A549 (cell line): ENCODE measurements around the gene KRTAP3-3.

Experiments used
- CBX8 ChIP-seq: fragments of 200-600 bp; sonication (generic); IDR thresholded peaks from 2 replicates; pipeline ENCODE4 v1.6.1; 2016
- CTCF ChIP-seq: fragments of >200 bp; sonication (Bioruptor Twin); formaldehyde crosslinking; IDR thresholded peaks from 3 replicates; pipeline ENCODE4 v1.5.1; 2016
- EHMT2 ChIP-seq: fragments of 200-600 bp; sonication (generic); IDR thresholded peaks from 2 replicates; pipeline ENCODE4 v1.6.1; 2016; ENCODE audit warnings: antibody characterized with exemption, low read depth, mild to moderate bottlenecking, moderate library complexity
- JUNB ChIP-seq: fragments of >200 bp; sonication (Bioruptor Twin); formaldehyde crosslinking; IDR thresholded peaks from 2 replicates; pipeline ENCODE4 v1.6.1; 2016
- KDM1A ChIP-seq: fragments of 200-600 bp; sonication (generic); IDR thresholded peaks from 2 replicates; pipeline ENCODE4 v1.6.1; 2016; ENCODE audit warnings: low read depth, mild to moderate bottlenecking
- REST ChIP-seq: fragments of 200-600 bp; sonication (generic); IDR thresholded peaks from 2 replicates; pipeline ENCODE4 v1.6.1; 2016; ENCODE audit warnings: antibody characterized with exemption, mild to moderate bottlenecking, moderate library complexity

- TF ChIP-seq CTCF (no peak), JUNB (no peak), KDM1A (no peak), CBX8 (no peak), REST (no peak), EHMT2 (no peak)
These were observed 32.4 kb downstream of the KRTAP3-3 start for GRCh38 chr17:40961591-40961990.
